ENCODE results near the gene RABEP2. TPM values are rescaled to one million over a fixed set of nuclear protein-coding genes. Genes with fewer than 3 reads are reported as not detected.

Gene RABEP2
- total and polyA plus RNA-seq, 9 of the 15 experiments (the other 6 are each of a cell fraction or from before 2014, with no cell fraction given), result 0.15 to 13.4 (median 3.5) TPM

- no peaks in the 10 kb centered on the region for H4K20me1 ChIP-seq (replicated peaks; ENCODE audit: control insufficient read depth, insufficient read depth, low read length)
- TF ChIP-seq POLR2AphosphoS5 (IDR thresholded peaks at IDR 0.05; ENCODE audit: control insufficient read depth, insufficient read depth, low read depth, low read length) (no peak), MCM7 (IDR thresholded peaks at IDR 0.05) (no peak)
- H3K4me3 ChIP-seq, result no peak overlapping the region
- 0 out of 4 replicates have a peak overlapping the region, but pooled peaks of 1 of the 2 experiments have one; percentile 35 for H3K9ac ChIP-seq (ENCODE audit: insufficient read depth in 1 of 2, low read depth in 2 of 2, low read length in 2 of 2)
- BruUV-seq (replicated peaks), result no TSS peak
- intact Hi-C loops (cut with micrococcal nuclease), result no loop called here
- FAIRE-seq, result no peak
- no peaks in the 10 kb centered on the region for H3K36me3 ChIP-seq (ENCODE audit: control insufficient read depth, insufficient read depth, low read length)
- no peaks in the 10 kb centered on the region for H3K27me3 ChIP-seq (ENCODE audit: control insufficient read depth in 2 of 2, insufficient read depth in 2 of 2, low read length in 2 of 2)
- no peak for DNase-seq (ENCODE audit: extremely low read depth in 1 of 4, low spot score in 3 of 4)
- 90% methylated on average over 13 of the region's 16 CpGs for WGBS (ENCODE audit: insufficient coverage, low coverage, missing lambda C conversion rate)
- H3K4me1 ChIP-seq (replicated peaks in 1 of 2; ENCODE audit: control insufficient read depth in 2 of 2, insufficient read depth in 2 of 2, low read length in 2 of 2), result peaks cover 0 to 28% of the 10 kb centered on the region in 2 experiments; a peak in 2 of 5 replicates
- H3K79me2 ChIP-seq (ENCODE audit: control insufficient read depth, insufficient read depth, low read length), result no peaks in the 10 kb centered on the region
- no peaks in the 10 kb centered on the region for H3K9me3 ChIP-seq (replicated peaks; ENCODE audit: control insufficient read depth, insufficient read depth, low read depth, low read length)
- no peak overlapping the region for H2AFZ ChIP-seq (ENCODE audit: low read depth, low read length)
- CTCF ChIA-PET (ENCODE audit: low intra/inter-chr PET ratio), result no interaction called here
- peaks cover 4% of the 10 kb centered on the region for H3K9me1 ChIP-seq (ENCODE audit: control insufficient read depth, insufficient read depth, low read length)
- H3K4me2 ChIP-seq (ENCODE audit: insufficient read depth, low read length), result no peak overlapping the region
- no peak overlapping the region for H3K27ac ChIP-seq (ENCODE audit: extremely low read depth, low read depth, low read length)
- POLR2A ChIA-PET, result no interaction called here
- ATAC-seq, result no peak
- in situ Hi-C loops (cut with MboI), result no loop called here
Measured at GRCh38 chr16:28904828-28905227, 20.2 kb downstream of the RABEP2 start.

- POLR2A ChIA-PET, result no interaction called here
- BruUV-seq (replicated peaks), result no TSS peak
- Histone ChIP-seq H3K4me1 (replicated peaks in 1 of 2; ENCODE audit: control insufficient read depth in 2 of 2, insufficient read depth in 2 of 2, low read length in 2 of 2) (peaks cover 0 to 28% of the 10 kb centered on the region in 2 experiments; a peak in 2 of 5 replicates), H2AFZ (ENCODE audit: low read depth, low read length) (no peak overlapping the region), H3K9me3 (replicated peaks; ENCODE audit: control insufficient read depth, insufficient read depth, low read depth, low read length) (no peaks in the 10 kb centered on the region), H3K9me1 (ENCODE audit: control insufficient read depth, insufficient read depth, low read length) (peaks cover 4% of the 10 kb centered on the region), H3K4me3 (no peak overlapping the region), H3K27ac (ENCODE audit: extremely low read depth, low read depth, low read length) (no peak overlapping the region), H3K27me3 (ENCODE audit: control insufficient read depth in 2 of 2, insufficient read depth in 2 of 2, low read length in 2 of 2) (no peaks in the 10 kb centered on the region), H3K36me3 (ENCODE audit: control insufficient read depth, insufficient read depth, low read length) (no peaks in the 10 kb centered on the region), H3K4me2 (ENCODE audit: insufficient read depth, low read length) (no peak overlapping the region), H3K9ac (ENCODE audit: insufficient read depth in 1 of 2, low read depth in 2 of 2, low read length in 2 of 2) (no peak overlapping the region), H4K20me1 (replicated peaks; ENCODE audit: control insufficient read depth, insufficient read depth, low read length) (no peaks in the 10 kb centered on the region), H3K79me2 (ENCODE audit: control insufficient read depth, insufficient read depth, low read length) (no peaks in the 10 kb centered on the region)
- in situ Hi-C loops (cut with MboI), result no loop called here
- TF ChIP-seq ZNF3 (CRISPR knock-in tag; IDR thresholded peaks at IDR 0.05) (no peak), JUNB (CRISPR knock-in tag; conservative IDR thresholded peaks at IDR 0.05) (no peak), SUPT5H (IDR thresholded peaks at IDR 0.05) (no peak), PTTG1 (tag; IDR thresholded peaks at IDR 0.05; ENCODE audit: low read depth) (no peak), ARID2 (IDR thresholded peaks at IDR 0.05) (no peak), NCOA2 (IDR thresholded peaks at IDR 0.05; ENCODE audit: partially characterized antibody in 2 of 2) (no peak), RBM14 (IDR thresholded peaks at IDR 0.05; ENCODE audit: borderline replicate concordance, insufficient read depth, low read depth, low read length) (no peak)
- CTCF ChIA-PET (ENCODE audit: low intra/inter-chr PET ratio), result no interaction called here
- 60% methylated on average over 10 of the region's 14 CpGs for WGBS (ENCODE audit: insufficient coverage, low coverage, missing lambda C conversion rate)
- DNase-seq (ENCODE audit: extremely low read depth in 1 of 4, low spot score in 3 of 4) (no peak), ATAC-seq (no peak), FAIRE-seq (no peak)
- intact Hi-C loops (cut with micrococcal nuclease), result no loop called here
Measured at GRCh38 chr16:28904363-28904762, 20.7 kb downstream of the RABEP2 start.
